ENCODE data around the gene CYP2A13.
"Not testable (repeated sequence)": the region's sequence is repeated elsewhere in the genome, so short reads cannot be mapped to it uniquely, and the experiment has no call there.

Gene CYP2A13

GRCh38 chr19:41088151-41088550 is at the start of gene CYP2A13:
Gene CYP2A13 (plus strand): TSS chr19:41088451. CDS start chr19:41088472, 21 bp downstream.
- DNase-seq (ENCODE audit: low read depth in 2 of 2), result no peak

GRCh38 chr19:41039806-41040205 is 48.4 kb upstream of the CYP2A13 start:
- DNase-seq (ENCODE audit: low read depth in 2 of 2), result no peak

GRCh38 chr19:41045095-41045494 is 43.2 kb upstream of the CYP2A13 start:
- DNase-seq (ENCODE audit: low read depth in 2 of 2), result not testable (repeated sequence)

GRCh38 chr19:41050426-41050825 is 37.8 kb upstream of the CYP2A13 start:
- no peak for DNase-seq (ENCODE audit: low read depth in 2 of 2)

- DNase-seq (ENCODE audit: low read depth in 2 of 2), result not testable (repeated sequence)
Observed at GRCh38 chr19:41052162-41052561, 36.1 kb upstream of the CYP2A13 start.

GRCh38 chr19:41053331-41053730 is 34.9 kb upstream of the CYP2A13 start:
- not testable (repeated sequence) for DNase-seq (ENCODE audit: low read depth in 2 of 2)

GRCh38 chr19:41064974-41065569 is 23.2 kb upstream of the CYP2A13 start:
- DNase-seq (ENCODE audit: low read depth in 2 of 2), result no peak

- DNase-seq (ENCODE audit: low read depth in 2 of 2), result no peak
Observed at GRCh38 chr19:41076286-41076685, 12.0 kb upstream of the CYP2A13 start.

GRCh38 chr19:41083516-41083915 is 4.7 kb upstream of the CYP2A13 start:
- DNase-seq (ENCODE audit: low read depth in 2 of 2), result no peak

- DNase-seq (ENCODE audit: low read depth in 2 of 2), result no peak
Observed at GRCh38 chr19:41085748-41086415, 2.4 kb upstream of the CYP2A13 start.

- DNase-seq (ENCODE audit: low read depth in 2 of 2), result no peak
Observed at GRCh38 chr19:41089959-41090358, 1.7 kb downstream of the CYP2A13 start.

- no peak for DNase-seq (ENCODE audit: low read depth in 2 of 2)
Observed at GRCh38 chr19:41095703-41096102, 7.5 kb downstream of the CYP2A13 start.

- DNase-seq (ENCODE audit: low read depth in 2 of 2), result no peak
Observed at GRCh38 chr19:41096353-41096752, 8.1 kb downstream of the CYP2A13 start.

GRCh38 chr19:41097302-41097701 is 9.1 kb downstream of the CYP2A13 start:
- no peak for DNase-seq (ENCODE audit: low read depth in 2 of 2)

- no peak for DNase-seq (ENCODE audit: low read depth in 2 of 2)
Observed at GRCh38 chr19:41098762-41099161, 10.5 kb downstream of the CYP2A13 start.

- not testable (repeated sequence) for DNase-seq (ENCODE audit: low read depth in 2 of 2)
Observed at GRCh38 chr19:41102210-41102609, 14.0 kb downstream of the CYP2A13 start.

GRCh38 chr19:41106177-41106576 is 17.9 kb downstream of the CYP2A13 start:
- DNase-seq (ENCODE audit: low read depth in 2 of 2), result no peak

GRCh38 chr19:41111296-41111695 is 23.0 kb downstream of the CYP2A13 start:
- no peak for DNase-seq (ENCODE audit: low read depth in 2 of 2)

GRCh38 chr19:41111750-41112295 is 23.6 kb downstream of the CYP2A13 start:
- DNase-seq (ENCODE audit: low read depth in 2 of 2), result no peak

- DNase-seq (ENCODE audit: low read depth in 2 of 2), result no peak
Observed at GRCh38 chr19:41112728-41113290, 24.6 kb downstream of the CYP2A13 start.

- DNase-seq (ENCODE audit: low read depth in 2 of 2), result no peak
Observed at GRCh38 chr19:41114132-41114531, 25.9 kb downstream of the CYP2A13 start, which contains the start of gene CYP2F1. Gene CYP2F1 (plus strand): TSS chr19:41114432. CDS start chr19:41116189, 1,757 bp downstream.

- no peak for DNase-seq (ENCODE audit: low read depth in 2 of 2)
Observed at GRCh38 chr19:41116261-41116660, 28.0 kb downstream of the CYP2A13 start.

All from stimulated activated CD8-positive, alpha-beta memory T cell treated with anti-CD3 and anti-CD28 coated beads, Interleukin-2, amount 100 ng/mL, for 1 hour (primary cell).